ENCODE measurements around the gene ABCA6. TPM values are rescaled to one million over a fixed set of nuclear protein-coding genes. Genes with fewer than 3 reads are reported as not detected.

Gene ABCA6
- polyA plus RNA-seq, 1 donor (not counting 4 experiments of a cell fraction or from before 2014, with no cell fraction given), result 0.14 TPM

- Histone ChIP-seq H3K36me3 (ENCODE audit: control insufficient read depth in 2 of 2, extremely low read depth in 1 of 2, insufficient read depth in 2 of 2, low read length in 2 of 2) (no peaks in the 10 kb centered on the region), H3K79me2 (ENCODE audit: control insufficient read depth, insufficient read depth, low read length) (no peaks in the 10 kb centered on the region), H3K4me3 (ENCODE audit: control insufficient read depth in 2 of 3, extremely low read depth in 1 of 3, insufficient read depth in 2 of 3, low read depth in 1 of 3, low read length in 3 of 3) (no peak overlapping the region), H3K27ac (ENCODE audit: control insufficient read depth, insufficient read depth, low read length) (no peak overlapping the region), H3K9ac (ENCODE audit: control insufficient read depth, extremely low read depth, insufficient read depth, low read length) (no peak overlapping the region), H3K9me1 (ENCODE audit: control insufficient read depth, extremely low read depth, insufficient read depth, low read length) (no peaks in the 10 kb centered on the region), H4K20me1 (ENCODE audit: control insufficient read depth, extremely low read depth, insufficient read depth, low read length) (no peaks in the 10 kb centered on the region), H3K4me2 (ENCODE audit: control insufficient read depth, extremely low read depth, insufficient read depth, low read depth, low read length) (no peak overlapping the region), H3K9me3 (ENCODE audit: control insufficient read depth, low read depth, low read length) (no peaks in the 10 kb centered on the region), H3K4me1 (ENCODE audit: control insufficient read depth, extremely low read depth, insufficient read depth, low read length) (no peaks in the 10 kb centered on the region), H2AFZ (ENCODE audit: control insufficient read depth, low read length) (no peak overlapping the region), H3K27me3 (ENCODE audit: control insufficient read depth, extremely low read depth, insufficient read depth, low read length) (no peaks in the 10 kb centered on the region)
- dilution Hi-C loops (cut with MboI; ENCODE audit: extremely low pct_ligation_motif_present, low sequenced_read_pairs), result no loop called here
- TF ChIP-seq EZH2 (IDR thresholded peaks at IDR 0.05; ENCODE audit: low read length), result no peak
- no peak for TF ChIP-seq CTCF (optimal IDR thresholded peaks at IDR 0.05 in 1 of 3, IDR thresholded peaks at IDR 0.05 in 1 of 3, conservative IDR thresholded peaks at IDR 0.05 in 1 of 3; ENCODE audit: extremely low read depth in 1 of 3, insufficient read depth in 2 of 3, low read length in 3 of 3)
- FAIRE-seq, result no peak
- DNase-seq (ENCODE audit: low read depth, low spot score), result no peak
Measured at GRCh38 chr17:69065113-69065512, 76.6 kb downstream of the ABCA6 start.

- H3K4me2 ChIP-seq (ENCODE audit: control insufficient read depth, extremely low read depth, insufficient read depth, low read depth, low read length), result no peak overlapping the region
- H3K4me1 ChIP-seq (ENCODE audit: control insufficient read depth, extremely low read depth, insufficient read depth, low read length), result no peaks in the 10 kb centered on the region
- H4K20me1 ChIP-seq (ENCODE audit: control insufficient read depth, extremely low read depth, insufficient read depth, low read length), result no peaks in the 10 kb centered on the region
- no peak overlapping the region for H3K27ac ChIP-seq (ENCODE audit: control insufficient read depth, insufficient read depth, low read length)
- dilution Hi-C loops (cut with MboI; ENCODE audit: extremely low pct_ligation_motif_present, low sequenced_read_pairs), result no loop called here
- FAIRE-seq (no peak), DNase-seq (ENCODE audit: low read depth, low spot score) (no peak)
- no peaks in the 10 kb centered on the region for H3K9me1 ChIP-seq (ENCODE audit: control insufficient read depth, extremely low read depth, insufficient read depth, low read length)
- H3K4me3 ChIP-seq (ENCODE audit: control insufficient read depth in 2 of 3, extremely low read depth in 1 of 3, insufficient read depth in 2 of 3, low read depth in 1 of 3, low read length in 3 of 3), result no peak overlapping the region
- H3K9ac ChIP-seq (ENCODE audit: control insufficient read depth, extremely low read depth, insufficient read depth, low read length), result no peak overlapping the region
- TF ChIP-seq CTCF (optimal IDR thresholded peaks at IDR 0.05 in 1 of 3, IDR thresholded peaks at IDR 0.05 in 1 of 3, conservative IDR thresholded peaks at IDR 0.05 in 1 of 3; ENCODE audit: extremely low read depth in 1 of 3, insufficient read depth in 2 of 3, low read length in 3 of 3), result no peak
- TF ChIP-seq EZH2 (IDR thresholded peaks at IDR 0.05; ENCODE audit: low read length), result no peak
- no peaks in the 10 kb centered on the region for H3K36me3 ChIP-seq (ENCODE audit: control insufficient read depth in 2 of 2, extremely low read depth in 1 of 2, insufficient read depth in 2 of 2, low read length in 2 of 2)
- no peak overlapping the region for H2AFZ ChIP-seq (ENCODE audit: control insufficient read depth, low read length)
- H3K79me2 ChIP-seq (ENCODE audit: control insufficient read depth, insufficient read depth, low read length), result no peaks in the 10 kb centered on the region
- no peaks in the 10 kb centered on the region for H3K9me3 ChIP-seq (ENCODE audit: control insufficient read depth, low read depth, low read length)
- no peaks in the 10 kb centered on the region for H3K27me3 ChIP-seq (ENCODE audit: control insufficient read depth, extremely low read depth, insufficient read depth, low read length)
Measured at GRCh38 chr17:69064476-69064875, 77.2 kb downstream of the ABCA6 start.

All from keratinocyte (primary cell).